GM12873 (cell line): ENCODE data around the gene TSACC.

ENCODE experiments used
- TF ChIP-seq, protein P1 (sequence below): IDR thresholded peaks from 2 replicates; pipeline ENCODE4 v1.5.1; 2012; ENCODE audit warnings: low read depth, mild to moderate bottlenecking, moderate library complexity, low read length, control low read depth; ENCODE audit not compliant: insufficient read depth; ENCODE audit errors: missing control alignments

TSACC gene

DNA sequence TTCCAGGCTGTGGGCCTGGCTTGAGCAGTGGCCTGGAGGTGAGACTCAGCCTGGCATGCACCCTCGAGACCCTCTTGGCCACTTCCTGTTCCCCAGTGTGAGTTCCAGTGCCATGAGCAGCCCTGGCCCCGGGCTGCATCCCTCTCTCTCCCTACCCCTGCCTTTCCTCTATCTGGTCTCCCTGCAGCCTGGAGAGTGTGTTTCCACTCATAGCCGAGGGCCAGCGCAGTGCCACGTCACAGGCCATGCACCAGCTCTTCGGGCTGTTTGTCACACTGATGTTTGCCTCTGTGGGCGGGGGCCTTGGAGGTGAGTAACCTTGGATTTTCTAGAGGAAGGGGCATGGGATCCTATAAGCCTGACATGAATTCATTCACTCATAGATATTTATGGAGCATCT, 44.2 kb downstream of the TSACC start:
- TF ChIP-seq, protein P1, sequence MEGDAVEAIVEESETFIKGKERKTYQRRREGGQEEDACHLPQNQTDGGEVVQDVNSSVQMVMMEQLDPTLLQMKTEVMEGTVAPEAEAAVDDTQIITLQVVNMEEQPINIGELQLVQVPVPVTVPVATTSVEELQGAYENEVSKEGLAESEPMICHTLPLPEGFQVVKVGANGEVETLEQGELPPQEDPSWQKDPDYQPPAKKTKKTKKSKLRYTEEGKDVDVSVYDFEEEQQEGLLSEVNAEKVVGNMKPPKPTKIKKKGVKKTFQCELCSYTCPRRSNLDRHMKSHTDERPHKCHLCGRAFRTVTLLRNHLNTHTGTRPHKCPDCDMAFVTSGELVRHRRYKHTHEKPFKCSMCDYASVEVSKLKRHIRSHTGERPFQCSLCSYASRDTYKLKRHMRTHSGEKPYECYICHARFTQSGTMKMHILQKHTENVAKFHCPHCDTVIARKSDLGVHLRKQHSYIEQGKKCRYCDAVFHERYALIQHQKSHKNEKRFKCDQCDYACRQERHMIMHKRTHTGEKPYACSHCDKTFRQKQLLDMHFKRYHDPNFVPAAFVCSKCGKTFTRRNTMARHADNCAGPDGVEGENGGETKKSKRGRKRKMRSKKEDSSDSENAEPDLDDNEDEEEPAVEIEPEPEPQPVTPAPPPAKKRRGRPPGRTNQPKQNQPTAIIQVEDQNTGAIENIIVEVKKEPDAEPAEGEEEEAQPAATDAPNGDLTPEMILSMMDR, result no peak

DNA sequence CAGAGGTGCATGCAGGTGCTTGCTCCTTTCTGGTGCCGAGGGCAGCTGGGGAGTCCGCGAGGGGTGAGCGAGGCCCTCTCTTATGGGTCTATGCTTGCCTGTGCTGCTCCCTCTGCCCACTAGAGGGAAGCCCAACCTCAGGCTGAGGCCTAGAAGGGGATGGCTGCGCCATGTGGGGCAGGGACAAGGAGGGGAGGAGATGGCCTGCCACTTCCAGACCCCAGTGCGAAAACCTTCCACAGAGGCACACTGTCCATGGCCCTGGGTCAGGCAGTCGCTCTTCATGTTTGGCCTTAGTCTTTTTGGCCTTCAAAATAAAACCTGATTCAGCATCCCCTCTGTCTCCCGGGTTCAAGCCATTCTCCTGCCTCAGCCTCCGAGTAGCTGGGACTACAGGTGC, 44.7 kb downstream of the TSACC start:
- TF ChIP-seq, protein P1, result peak; percentile 97

DNA sequence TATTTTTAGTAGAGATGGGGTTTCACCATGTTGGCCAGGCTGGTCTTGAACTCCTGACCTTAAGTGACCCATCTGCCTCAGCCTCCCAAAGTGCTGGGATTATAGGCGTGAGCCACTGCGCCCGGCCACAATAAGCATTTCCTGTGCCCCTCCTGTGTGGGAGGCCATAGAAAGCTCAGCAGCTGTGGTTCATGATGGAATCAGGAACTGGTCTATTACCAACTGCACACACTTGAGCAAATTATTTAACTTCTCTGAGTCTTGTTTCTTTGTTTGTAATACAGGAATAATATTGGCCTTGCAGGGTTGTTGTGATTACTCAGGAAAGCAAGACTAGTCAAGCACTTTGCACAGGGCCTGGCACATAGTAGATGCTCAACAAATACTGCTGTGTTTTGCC, 45.7 kb downstream of the TSACC start:
- TF ChIP-seq, protein P1, result no peak

- TF ChIP-seq, protein P1, result no peak
Observed at GRCh38 chr1:156384658-156385057, 46.3 kb downstream of the TSACC start.

- TF ChIP-seq, protein P1, result peak; percentile 93
Observed at GRCh38 chr1:156385534-156386031, 47.3 kb downstream of the TSACC start.

GRCh38 chr1:156386134-156386901, 48.0 kb downstream of the TSACC start:
- TF ChIP-seq, protein P1, result no peak

- TF ChIP-seq, protein P1, result peak; percentile 3
Observed at GRCh38 chr1:156386949-156387869, 48.9 kb downstream of the TSACC start.
